HG03095 (cell line): ENCODE results near the gene NUP214.
"Not testable (repeated sequence)": the region's sequence is repeated elsewhere in the genome, so short reads cannot be mapped to it uniquely, and the experiment has no call there.

Experiments used
- ATAC-seq: cut with Tn5 transposase; IDR thresholded peaks from one replicate; pipeline ENCODE4 v1.9.1; 2021; ENCODE audit warnings: moderate library complexity; ENCODE audit not compliant: unreplicated experiment

The NUP214 gene

DNA sequence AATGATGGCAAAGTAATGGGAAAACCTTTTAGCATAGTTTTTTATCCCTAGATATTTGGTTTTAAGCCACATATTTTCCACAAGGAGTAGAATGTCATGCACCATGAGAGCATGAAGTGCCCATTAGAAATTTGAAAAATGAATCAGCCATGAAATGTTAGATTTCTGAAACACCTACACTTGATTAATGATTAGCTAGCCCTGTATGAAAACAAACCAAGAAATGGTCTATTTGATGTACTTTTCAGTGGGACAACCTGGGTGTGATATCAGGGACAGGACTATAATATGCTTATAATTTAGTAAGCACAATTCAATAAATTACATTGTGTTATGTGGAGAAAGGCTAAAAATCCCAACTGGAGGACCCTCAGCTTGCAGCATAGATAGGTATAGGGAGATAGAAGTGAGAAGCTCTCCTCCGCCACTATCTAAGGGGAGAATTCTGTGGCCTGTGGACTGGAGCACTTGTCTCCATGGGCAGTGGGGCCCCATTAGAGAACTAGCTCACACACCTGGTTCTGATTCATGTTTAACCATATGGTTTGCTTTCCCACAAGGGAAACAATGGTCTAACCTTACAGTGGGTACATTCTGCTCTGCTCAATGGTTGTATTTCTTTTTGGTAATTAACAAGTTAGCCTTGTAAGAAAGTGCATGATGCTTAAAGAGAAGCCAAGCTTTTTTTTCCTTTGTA, 35.2 kb downstream of the NUP214 start:
- ATAC-seq: no peak

DNA sequence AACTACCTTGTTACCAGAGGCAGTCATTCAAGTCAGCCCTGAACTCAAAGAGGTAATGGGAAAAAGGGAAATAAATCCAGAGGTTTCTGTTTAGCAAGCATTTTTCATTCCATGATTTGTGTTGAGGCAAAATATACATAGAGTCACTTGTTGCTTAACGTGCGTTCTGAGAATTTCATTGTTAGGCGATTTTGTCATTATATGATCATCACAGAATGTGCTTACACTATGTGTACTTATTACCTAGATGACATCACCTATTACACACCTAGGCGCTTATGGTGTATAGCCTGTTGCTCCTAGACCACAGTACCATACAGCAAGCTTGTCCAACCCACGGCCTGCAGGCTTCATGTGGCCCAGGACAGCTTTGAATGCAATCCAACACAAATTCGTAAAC, 36.2 kb downstream of the NUP214 start:
- ATAC-seq: no peak

DNA sequence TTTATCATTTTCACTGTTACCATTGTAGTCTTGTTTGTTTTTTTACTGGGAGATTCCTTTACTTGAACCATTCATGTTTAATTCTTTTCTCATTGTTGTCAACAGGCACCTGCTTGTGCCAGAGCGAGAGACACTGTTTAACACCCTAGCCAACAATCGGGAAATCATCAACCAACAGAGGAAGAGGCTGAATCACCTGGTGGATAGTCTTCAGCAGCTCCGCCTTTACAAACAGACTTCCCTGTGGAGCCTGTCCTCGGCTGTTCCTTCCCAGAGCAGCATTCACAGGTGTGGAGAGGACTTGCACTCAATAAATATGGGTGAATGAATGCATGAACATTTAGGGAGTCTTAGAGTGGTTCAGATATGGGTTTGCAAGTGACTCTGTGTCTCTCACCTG, 37.5 kb downstream of the NUP214 start:
- ATAC-seq: no peak

DNA sequence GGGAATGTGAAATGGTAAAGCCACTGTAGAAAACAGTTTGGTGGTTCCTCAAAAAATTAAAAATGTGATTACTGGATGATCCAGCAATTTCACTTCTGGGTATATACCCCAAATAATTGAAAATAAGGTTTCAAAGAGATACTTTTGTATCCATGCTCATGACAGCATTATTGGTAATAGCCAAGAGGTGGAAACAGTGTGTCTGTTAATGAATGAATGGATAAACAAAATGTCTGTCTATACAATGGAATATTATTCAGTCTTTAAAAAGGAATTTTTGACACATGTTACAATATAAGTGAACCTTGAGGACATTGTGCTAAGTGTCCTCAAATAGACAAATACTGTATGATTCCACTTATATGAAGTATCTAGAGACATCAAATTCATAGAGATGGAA, 40.1 kb downstream of the NUP214 start:
- no peak for ATAC-seq

DNA sequence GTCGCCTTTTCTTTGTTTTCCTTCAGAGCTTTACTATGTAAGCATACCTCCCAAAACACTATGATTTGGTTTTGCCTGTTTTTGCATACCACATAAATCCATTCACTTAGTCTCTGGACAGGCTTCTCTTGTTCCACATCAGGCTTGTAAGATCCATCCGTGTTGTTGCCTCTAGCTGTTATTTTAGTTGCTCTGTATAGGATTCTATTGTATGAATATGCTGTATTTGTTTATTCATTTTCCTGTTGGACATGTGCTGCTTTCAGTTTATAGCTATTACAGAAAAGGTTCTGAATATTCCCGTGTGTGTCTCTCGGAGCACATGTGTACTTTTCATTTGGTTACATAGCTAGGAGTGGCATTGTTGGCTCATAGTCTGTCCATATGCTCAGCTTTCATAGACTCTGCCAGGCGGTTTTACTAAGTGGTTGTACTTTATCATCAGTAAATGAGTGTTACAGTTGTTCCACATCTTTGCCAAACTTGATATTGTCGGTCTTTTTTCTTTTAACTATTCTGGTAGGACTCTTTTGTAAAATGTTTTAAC, 41.8 kb downstream of the NUP214 start:
- ATAC-seq: no peak

DNA sequence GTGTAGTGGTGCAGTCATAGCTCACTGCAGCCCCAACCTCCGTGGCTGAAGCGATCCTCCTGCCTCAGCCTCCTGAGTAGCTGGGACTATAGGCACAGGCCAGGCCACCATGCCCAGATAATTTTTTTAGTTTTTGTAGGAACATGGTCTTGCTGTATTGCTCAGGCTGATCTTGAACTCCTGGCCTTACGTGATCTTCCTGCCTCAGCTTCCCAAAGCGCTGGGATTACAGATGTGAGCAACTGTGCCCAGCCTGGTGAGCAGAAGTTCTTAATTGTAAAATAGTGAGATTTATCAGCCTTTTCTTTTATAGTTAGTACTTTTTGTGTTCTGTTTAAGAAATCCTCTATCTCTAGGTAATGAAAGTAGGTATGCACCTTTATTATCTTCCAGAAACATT, 42.5 kb downstream of the NUP214 start:
- no peak for ATAC-seq

DNA sequence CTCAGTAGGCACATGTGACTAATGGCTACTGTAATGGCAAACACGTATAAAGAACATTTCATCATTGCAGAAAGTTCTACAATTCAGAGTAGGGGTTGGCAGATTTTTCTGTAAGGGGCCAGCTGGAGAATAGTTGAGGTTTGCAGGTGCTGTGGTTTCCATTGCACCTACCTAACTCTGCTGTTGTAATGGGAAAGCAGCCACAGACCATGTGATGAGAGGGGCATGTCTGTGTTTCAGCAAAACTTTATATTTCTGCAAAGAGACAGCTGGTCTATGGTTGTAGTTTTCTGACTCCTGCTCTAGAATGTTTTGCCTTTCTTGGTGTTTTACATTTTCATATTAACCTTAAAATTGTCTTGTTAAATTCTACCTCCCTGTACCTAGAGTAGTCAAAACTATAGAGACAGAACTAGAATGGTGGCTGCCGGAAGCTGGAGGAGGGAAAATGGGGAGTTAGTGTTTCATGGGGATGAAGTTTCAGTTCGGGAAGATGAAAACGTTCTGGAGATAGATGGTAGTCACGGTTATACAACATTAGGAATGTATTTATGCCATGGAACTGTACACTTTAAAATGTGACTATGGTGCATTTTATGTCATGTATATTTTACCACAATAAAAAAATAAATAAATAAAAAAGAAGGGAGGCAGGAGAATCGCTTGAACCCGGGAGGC, 44.3 kb downstream of the NUP214 start:
- ATAC-seq: no peak

DNA sequence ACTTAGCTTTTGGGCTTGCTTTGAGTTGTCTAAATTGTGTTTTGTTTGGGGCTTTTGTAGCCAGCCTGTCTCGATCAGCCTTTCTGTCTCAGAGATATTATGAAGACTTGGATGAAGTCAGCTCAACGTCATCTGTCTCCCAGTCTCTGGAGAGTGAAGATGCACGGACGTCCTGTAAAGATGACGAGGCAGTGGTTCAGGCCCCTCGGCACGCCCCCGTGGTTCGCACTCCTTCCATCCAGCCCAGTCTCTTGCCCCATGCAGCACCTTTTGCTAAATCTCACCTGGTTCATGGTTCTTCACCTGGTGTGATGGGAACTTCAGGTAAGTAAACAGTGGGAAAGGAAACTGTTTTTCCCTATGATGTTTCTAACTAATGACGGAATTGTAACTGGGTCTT, 48.6 kb downstream of the NUP214 start:
- no peak for ATAC-seq

DNA sequence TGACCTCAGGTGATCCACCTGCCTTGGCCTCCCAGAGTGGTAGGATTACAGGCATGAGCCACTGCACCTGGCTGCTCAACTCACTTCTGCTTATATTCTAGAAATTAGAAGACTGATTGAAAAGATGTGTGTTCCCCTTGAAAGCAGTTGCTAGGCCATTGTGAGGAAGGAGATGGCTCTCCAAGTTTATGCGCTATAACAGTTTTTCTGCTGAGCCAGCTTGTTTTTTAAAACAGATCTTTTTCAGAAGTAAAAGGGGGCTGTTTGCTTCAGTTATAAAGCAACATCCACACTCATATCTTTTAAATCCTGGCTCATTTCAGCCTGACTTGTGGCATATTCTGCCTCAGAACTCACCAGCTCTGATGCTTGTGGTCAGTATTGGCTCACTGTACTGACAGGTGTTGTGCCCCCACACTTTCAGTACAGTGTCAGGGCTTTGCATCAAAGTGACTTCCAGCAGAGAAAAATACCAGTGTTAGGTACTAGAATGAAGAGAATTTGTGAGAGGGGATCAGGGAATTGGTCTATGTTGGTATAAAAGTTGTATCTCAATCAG, 49.4 kb downstream of the NUP214 start:
- ATAC-seq: no peak

DNA sequence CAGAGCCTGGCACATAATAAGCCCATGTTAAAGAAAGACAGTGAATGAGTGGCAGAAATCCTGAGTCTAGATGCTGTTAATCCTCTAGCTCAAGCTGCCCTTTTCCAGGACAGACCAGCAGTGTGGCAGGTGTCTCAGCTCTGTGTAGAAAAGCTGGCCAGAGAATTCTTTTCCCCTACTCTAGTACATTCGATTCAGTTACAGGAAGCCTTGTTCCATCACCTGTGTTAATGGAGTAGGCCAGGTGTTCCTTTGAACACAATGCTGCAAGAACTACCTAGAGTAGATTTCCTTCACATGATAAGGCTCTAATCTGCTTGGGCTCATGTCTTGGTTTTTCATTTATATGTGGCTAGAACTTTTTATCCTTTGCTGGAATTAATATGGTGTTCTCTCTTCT, 52.5 kb downstream of the NUP214 start:
- ATAC-seq: no peak

DNA sequence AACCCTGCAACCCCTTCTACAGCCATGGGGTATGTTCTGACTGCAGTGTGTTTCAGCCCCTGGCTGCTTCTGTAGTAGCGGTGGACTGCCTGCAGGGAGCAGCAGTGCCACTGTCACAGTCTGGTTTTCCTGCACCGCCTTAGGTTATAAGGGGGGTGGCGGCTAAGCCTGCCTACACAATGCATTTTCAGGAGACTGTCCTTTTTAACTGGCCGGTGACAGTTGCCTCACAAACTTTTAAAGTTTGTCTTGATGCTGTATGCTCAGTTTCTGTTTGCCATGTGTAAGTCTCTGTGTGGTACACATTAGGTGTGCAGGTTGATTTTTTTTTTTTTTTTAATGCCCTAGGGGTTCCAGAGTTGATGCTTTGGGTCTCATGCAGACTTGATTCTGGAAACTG, 53.0 kb downstream of the NUP214 start:
- no peak for ATAC-seq

DNA sequence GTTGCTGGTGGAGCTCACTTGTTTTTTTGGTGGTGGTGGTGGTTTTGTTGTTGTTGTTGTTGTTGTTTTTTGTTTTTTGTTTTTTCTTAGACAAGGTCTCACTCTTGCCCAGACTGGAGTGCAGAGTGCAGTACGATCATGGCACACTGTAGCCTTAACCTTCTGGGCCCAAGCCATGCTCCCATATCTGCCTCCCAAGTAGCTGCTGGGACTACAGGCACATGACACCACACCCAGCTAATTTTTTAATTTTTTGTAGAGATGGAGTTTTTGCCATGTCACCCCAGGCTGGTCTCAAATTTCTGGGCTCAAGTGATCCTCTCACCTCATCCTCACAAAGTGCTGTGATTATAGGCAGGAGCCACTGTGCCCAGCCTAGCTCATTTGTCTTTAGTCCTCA, 53.5 kb downstream of the NUP214 start:
- ATAC-seq: no peak

DNA sequence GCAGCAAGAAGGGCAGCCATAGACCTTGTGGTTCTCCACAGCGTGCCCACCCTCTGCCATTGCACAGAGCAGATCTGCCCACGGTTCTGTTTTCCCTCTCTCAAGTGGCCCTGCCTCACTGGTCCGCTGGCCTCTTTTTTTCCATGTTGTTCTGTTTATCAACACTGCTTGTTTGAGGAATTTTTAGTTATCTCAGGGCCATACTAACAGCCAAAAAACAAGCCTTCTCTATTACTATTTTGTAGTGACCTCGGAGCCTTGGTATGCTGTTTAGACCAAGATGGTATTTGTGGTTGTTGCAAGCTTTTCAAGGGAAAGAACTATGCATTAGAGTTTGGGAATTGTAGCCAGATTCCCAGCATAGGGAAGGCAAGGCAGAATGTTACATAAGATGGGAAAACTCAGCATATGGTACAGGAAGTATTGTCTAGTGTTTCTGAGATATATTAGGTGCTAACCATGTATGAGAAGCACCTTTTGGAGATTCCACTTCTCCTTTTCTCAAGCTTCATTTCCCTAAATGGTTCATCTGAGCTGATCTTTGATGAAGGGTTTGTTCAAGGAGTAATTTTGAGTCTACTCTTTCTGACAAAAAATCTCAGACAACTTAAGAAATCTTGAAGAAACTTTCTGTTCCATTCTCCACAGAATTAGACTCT, 54.3 kb downstream of the NUP214 start:
- no peak for ATAC-seq

DNA sequence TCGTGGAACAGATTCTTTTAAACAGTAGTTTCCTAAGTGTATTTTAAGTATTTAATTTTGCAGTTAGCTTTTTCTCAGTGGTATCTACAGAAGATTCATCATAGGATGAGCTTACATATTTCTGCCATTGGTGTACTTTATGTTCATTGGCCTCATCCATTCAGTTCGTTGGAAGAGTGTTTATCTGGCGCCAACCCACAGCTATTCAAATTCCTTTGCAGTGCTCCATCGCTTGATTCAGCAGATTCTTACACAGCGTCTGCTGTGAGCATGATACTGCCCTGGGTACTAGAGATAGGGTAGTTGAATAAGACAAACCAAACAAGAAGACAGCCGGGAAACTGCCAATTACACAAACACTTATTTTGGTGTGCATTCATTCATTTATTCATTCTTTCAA, 55.1 kb downstream of the NUP214 start:
- no peak for ATAC-seq

DNA sequence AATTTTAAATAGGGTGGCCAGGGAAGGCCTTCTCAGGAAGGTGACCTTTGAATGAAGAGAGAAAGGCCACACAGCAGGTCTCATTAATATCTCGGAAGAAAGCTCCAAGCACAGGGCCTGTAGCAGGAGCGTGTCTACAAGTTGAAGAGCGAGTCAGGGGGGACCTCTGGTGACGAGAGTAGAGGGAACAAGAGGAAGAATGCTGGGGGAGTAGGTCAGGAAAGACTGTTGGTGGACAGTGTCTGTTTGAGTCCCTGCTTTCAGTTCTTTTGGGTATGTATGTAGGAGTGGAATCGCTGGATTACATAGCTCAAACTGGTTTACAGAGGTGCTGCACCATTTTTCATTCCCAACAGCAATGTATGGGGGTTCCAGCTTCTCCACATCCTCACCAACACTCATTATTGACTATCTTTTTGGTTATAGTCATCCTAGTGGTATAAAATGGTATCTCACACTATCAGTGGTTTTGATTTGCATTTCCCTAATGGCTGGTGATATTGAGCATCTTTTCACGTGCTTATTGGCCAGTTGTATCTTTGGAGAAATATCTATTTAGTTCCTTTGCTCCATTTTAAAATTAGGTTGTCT, 55.8 kb downstream of the NUP214 start:
- no peak for ATAC-seq

DNA sequence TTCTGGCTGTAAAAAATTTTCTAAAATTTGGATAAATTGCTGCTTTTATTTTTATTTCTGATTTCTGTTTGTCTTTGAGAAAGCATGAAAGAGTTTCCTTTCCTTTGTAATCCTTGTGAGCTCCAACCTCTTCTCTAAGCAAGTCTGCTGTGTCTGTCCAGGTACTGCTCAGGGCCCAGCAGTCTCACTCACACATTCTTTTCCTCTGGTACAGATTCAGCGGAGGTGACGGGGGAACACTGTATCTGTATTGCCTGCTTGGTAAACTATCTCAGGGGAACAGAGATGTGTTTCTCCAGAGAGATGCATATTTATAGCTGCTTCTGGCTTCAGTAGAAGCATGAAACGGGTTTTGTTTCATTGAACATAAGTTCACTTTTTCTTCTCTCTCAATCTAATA, 60.5 kb downstream of the NUP214 start:
- no peak for ATAC-seq

DNA sequence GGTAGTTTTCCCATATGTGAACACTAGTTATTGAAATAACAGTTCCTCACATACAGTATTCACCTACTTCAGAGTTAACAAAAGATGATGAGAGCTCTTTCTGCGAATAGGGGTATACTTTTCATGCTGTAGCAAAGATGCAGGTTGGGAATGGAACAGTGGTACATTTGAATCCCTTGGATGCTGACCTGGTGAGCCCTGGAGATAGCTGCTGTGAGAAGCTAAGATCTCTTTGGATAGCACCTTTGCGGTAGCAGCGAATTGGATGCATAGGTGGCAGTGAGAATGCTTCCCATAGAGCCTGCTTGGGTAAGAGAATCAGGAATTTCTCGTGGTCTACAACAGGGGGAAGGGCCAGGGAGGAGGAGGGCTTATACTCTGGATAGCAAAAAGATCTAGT, 61.2 kb downstream of the NUP214 start:
- no peak for ATAC-seq

DNA sequence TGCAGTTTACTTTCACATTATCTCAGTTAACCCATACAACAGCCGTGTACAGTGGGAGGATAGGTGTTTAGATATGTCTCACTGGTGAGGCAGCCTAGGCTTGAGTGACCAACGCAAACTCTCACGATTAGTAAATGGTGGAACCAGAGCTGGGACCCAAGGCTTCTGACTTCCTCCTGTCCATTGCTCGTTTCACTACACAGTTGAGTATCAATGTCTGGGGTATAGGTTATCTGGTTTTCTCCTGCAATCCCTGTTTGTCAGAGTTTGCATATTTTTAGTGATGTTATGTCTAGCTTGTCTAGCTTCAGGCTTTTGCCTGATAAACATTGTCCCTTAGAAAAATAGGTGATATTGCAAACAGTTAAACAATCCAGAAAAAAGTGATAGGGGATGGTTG, 62.6 kb downstream of the NUP214 start:
- no peak for ATAC-seq

DNA sequence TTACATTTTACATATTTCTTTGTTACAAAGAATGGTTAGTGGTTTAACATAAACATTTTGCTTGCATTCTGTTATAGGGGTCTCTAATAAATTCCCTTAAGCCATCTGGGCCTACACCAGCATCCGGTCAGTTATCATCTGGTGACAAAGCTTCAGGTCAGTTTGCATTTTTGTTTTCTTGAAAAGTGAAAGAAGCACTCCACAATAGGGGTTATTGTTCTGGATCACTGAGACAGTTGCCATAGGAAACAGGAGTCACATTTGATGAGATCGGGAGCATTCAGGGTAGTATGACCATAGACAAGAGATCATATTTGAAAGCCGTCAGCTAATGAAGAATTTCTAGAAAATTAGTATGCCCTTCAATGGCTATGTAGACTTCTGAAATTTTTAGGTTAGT, 63.6 kb downstream of the NUP214 start:
- ATAC-seq: no peak

DNA sequence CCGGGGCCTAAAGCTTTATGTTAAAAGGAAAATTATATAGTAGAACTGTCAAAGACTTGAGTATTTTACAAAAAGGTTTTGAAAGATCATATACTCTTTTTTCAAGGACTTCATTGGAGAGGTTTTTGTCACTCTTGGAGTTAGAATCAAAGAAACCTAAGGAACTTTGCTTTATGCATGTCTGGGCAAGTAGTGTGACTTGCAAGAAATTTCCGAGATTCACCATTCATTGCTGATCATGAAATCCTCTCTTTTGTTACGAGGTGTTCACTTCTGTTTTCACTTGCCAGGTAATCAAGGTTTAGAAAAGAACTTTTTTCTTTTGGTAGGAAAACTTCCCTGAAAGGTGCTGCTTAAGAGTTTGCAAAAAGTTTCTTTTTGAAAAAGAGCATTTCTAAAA, 64.8 kb downstream of the NUP214 start:
- ATAC-seq: no peak

DNA sequence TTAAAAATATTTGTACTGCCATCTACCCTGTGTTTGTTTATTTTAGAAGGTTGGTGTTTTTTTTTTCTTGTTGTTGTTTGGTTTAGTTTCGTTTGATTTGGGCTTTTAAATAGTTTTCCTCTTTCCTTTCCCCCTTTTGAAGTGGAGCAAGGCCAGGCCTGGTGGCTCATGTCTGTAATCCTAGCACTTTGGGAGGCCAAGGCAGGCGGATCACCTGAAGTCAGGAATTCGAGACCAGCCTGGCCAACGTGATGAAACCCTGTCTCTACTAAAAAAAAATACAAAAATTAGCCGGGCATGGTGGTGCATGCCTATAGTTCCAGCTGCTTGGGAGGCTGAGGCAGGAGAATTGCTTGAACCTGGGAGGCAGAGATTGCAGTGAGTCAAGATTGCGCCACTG, 65.6 kb downstream of the NUP214 start:
- not testable (repeated sequence) for ATAC-seq
